Activated CD8-positive, alpha-beta memory T cell treated with anti-CD3 and anti-CD28 coated beads, Interleukin-2, amount 50 U/mL, for 4 hours (primary cell): ENCODE results near the gene CCDC197.

Experiments
- DNase-seq: peaks from one replicate; pipeline ENCODE4 v3.0.0-alpha.2; 2020

Gene CCDC197

DNA sequence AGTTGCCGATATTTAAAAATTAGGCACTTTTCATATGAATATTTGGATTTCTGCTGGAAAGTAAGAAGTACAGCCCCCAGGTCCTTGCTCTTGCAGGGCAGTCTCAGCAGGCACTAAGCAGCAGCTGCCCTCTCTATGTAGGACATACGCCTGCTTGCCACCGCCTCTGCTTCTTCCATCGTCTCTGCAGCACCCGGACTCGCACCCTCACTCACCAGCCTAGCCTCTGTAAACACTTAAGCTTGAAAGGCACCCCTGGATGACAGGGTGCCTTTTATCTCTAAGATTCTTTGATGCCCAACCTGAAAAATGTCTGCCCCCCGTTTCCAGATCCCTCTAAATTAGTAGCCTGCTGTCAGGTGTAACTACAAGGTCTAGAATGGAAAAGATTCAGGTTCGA lies 48.0 kb downstream of the CCDC197 start:
- DNase-seq = no peak

DNA sequence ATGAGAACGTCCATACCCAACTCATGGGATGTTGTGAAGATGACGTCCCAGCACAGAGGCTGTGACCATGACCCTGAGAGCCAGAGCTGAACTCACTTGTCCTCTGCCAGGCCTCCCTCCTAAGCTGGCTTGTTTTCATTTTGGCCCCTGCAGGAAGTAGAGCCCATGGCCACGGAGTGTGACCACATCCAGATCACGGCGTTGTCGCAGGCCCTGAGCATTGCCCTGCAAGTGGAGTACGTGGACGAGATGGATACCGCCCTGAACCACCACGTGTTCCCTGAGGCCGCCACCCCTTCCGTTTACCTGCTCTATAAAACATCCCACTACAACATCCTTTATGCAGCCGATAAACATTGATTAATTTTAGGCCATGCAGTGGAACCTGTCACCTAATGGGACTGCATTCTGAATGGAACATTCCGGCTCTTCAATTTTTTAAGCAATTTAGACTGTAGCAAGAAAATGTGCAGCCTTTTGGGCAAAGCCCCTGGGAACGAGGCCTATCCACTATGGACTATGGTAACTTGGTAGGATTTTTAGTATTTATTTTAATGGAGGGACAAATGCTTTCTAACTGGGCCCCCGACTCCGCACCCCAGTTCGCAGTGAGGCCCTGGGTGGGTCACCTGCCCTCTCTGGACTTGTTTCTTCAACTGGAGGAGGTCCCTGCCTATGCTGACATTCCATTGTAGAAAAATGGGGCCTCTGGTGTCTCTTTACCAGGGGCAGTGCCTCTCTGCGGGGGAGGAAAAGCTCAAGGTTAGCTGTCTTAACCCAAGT lies 48.7 kb downstream of the CCDC197 start:
- no peak for DNase-seq

DNA sequence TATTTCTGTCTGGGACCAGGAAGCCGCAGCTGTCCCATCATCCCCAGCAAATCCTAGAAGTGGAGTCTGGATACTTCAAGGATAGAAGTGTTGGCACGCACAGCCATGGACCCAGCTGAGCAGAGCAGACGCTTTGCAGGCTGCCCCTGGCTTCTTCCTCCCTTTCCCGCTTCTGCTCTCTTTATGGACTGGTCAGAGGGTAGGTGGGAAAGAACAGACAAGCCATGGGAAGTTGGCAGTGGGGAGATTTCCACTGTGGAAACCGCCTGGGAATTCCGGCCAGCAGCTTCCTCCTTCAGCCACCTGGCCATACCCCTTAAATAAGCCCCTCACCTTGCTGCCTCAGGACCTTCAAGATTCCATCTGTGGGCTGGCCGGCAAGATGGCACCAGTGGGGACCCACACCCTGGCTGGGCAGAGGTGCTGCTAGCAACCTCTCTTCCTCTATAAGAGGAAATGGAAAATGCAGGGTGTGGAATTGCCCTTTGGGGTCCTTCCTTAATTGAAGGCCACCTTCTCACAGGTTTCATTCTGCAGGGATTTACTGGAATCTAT lies 49.7 kb downstream of the CCDC197 start:
- no peak for DNase-seq

DNA sequence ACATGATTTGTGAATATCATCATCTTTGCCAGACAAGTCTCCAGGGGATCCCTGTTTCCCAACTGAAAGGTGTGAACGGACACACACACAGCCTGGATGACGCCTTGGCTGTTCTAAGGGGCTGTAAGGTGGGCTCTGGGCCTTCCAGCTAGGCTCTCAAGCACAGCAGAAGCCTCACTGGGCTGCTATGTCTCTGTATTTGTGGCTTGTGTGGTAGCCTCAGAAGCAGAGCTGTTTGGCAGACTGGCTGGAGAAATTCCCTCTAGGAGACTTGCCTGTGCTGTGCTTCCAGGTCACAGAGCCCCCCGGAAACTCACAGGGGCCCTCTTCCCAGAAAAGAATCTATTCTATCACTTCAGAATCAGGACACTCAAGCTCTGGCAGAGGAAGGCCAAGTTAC lies 50.5 kb downstream of the CCDC197 start:
- no peak for DNase-seq

DNA sequence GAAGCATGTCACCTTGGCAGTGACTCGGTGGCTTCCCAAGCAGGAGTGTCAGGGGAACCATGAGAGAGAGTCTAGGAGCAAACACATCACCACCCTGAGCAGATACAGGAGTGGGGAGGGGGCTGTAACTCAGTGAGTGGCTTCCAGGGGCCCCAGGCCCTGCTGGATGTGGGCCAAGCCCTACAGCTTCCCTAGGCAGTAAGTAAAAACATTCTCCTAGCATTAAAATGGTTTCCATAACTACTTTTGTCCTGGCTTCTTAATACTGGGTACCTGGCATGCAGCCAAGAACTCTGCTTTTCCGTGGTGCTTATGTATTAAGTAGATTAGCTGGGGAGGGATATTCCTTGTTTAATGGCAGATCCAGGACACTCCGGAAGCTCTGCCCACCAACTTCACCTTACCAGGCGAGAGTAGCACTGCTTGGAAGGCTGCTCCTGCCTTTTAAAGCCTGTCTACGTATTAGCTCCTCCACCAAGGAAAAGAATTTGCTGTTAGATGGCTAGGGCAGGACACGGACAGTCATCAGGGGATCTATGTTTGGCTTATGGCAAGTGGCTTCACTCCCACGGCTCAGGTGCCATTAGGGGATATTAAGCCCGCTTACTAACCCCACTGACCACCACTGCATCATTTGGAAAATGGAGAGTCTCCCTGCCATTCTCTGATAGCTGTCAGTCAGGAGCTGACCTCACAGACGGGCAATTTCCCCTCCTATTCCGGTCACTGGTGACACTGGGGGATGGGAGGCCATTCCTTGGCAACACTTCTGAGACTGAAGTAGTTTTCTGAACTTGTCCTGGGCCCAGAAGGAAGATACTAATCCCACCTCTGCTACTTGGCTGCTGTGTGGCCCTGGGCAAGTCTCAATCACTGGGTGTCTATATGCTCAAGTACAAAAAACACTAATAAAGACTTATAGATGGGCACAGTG lies 51.9 kb downstream of the CCDC197 start:
- no peak for DNase-seq

DNA sequence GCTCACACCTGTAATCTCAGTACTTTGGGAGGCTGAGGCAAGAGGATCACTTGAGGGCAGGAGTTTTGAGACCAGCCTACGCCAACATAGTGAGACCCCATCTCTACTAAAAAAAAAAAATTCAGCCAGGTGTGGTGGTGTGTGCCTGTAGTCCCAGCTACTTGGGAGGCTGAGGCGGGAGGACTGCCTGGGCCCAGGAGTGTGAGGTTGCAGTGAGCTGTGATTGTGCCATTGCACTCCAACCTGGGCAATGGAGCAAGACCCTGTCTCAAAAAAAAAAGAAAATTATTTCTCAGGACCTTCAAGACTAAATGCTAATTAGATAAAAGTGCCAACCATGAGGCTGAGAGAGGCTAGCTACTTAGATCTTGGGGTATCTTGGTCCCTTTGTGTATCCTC lies 52.5 kb downstream of the CCDC197 start:
- DNase-seq = no peak

DNA sequence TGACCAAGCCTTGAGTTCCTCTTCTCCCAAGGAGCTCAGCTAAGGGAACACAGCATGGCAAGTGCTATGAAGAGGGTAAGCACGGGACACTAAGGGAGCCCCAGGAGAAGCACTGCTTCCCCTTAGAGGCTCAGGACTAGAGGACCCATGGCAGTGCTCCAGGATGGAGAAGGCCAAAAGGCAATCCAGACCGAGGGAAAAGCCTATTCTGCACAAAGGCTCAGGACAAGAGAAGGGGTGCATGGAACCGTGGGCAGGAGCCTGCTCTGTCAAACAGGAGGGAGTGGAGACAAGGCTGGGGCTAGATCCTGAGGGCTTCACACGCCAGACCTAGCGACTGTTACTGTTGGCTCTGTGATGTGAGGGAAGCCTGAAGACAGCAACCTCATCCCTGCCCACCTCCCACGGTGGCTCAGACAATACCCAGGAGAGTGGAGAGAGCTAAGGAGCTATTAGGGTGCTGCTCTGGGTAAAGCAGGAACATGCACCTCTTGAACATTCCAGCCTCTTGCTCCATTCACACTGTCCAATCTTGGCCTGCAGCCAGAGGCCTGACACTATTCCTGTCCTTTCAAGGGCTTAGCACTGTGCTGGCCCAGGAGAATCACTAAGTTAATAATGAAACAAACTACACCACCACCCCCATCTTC lies 53.3 kb downstream of the CCDC197 start:
- DNase-seq = no peak

DNA sequence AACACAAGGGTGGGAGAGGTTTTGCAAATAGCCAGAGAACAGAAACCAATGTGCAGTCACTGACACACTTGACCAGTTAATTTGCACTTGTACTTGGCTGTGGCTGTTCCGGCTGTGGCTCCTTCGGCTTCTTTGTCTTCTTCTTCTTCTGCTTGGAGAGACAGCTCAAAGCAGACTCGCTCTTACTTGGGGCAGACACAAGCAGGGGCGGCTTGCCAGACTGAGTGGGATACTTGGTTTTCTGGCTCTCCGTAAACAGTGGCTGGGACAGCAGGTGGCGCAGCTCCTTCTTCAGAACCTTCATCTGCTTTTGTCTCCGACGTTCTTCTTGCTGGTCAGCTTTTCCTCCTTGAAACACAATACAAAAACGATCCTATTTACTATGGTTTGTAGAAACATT lies 54.0 kb downstream of the CCDC197 start:
- no peak for DNase-seq

DNA sequence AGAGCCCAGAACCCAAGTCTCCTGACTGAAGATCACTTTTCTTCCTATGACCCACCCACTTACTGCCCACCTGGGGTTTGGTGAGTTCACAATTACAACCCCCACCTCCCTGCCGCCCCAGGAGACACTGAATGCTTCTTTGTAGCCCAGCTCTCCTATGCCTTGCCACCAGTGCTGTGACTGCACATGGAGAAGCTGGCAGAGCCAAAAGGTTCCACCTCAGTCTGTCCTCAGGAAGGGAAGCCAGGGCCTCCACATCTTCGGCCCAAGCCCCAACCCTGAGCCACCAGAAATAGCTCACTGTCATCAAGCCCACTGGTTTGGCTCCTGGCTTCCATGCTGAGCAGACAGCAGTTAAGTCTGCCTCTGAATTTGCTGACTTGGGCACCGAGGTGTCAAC lies 54.7 kb downstream of the CCDC197 start:
- no peak for DNase-seq

DNA sequence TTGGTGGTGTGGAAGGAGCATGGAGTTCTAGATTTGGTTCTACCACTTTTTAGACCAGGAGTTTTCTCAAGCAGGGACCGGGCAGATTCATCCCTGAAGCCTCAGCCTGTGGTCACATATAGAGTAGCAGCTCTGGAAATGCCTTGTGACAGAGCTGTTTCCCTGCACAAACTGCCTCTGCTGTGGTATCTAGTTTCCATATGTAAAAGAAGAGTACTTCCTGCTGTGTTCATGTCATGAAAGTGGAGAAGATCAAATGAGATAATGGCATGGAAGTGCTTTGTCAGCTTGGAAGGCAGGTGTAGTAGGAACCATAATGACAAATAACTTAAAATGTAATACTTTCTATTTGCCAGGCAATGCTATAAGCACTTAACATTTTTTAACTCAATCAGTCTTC lies 55.1 kb downstream of the CCDC197 start:
- no peak for DNase-seq

DNA sequence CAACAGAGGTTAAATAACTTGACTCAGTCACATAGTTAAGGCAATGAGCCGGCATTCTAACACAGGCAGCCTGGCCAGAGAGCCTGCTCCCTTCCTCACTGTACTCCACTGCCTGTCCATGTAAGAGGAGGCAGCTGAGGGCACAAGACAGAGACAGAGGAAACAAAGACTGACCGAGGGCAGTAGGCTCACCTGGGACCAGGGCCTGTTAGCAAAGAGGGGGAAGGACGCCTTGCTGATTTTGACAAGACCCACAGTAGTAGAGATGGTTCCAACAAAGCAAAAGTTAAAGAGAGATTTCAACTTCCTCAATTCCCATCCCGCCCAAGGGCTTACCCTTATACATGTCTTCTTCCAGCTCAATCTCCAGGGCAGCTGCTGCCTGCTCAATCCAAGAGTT lies 55.6 kb downstream of the CCDC197 start:
- no peak for DNase-seq

DNA sequence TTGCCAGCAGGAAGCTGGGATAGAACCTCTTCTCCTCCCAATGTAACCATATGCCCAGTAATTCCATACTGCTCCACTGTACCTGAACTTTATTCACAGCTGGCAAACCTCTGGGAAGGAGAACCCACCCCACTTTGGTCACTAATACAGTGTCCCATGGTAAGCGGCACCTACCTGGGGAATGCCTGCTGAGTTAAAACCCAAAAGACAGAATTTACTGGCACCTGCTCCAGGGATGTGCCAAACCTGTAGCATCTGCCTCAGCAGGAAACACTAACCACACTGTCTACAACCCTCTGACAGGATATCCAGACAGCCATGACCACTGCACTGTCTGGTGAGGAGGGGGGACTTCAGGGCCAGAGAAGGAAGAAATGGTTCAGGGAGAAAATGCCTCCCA lies 57.3 kb downstream of the CCDC197 start:
- no peak for DNase-seq

DNA sequence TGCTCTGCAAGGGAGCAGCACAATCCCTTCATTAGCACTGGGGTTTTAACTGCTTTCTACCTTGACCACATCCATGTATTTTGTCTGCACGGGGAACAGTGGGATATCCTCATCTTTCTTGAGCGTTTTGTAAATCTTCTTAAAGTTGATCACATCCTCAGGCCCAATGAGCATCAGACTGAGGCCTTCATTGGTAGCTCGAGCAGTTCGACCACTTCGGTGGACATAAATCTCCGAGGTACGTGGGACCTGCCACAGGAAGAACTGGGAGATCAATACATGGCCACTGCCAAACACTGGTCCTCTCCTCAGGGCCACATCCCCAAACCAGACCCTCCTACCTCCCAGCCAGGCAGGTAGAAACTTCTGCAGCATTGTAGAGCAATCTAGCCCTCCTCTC lies 57.8 kb downstream of the CCDC197 start:
- DNase-seq = no peak

DNA sequence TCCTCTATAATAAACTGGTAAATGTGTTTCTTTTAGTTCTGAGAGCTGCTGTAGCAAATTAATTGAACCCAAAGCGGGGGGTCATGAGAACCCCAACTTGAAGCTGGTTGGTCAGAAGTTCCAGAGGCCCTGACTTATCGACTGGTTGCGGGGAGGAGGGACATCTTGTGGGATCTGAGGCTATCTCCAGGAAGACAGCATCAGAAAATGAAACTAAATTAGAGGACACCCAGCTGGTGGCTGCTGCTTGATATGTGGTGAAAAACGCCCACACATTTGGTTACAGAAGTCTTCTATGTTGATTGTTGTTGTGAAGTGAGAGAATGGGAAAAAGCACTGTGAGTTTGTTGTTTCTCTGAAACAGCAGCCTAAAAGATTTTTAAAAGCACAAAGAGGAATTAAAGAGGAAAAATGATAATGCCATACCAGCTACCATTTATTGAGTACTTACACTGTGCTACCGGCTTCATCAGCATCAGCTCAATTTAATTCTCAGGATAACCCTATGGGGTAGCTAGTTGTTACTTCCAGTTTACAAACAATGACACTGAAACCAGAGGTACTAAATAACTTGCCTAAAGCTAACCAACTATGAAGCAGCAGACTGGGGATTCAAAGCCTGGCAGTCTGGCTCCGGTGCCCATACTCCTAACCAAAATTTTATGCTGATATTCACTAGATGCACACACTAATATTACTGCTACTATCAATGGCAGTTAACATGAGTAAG lies 59.6 kb downstream of the CCDC197 start:
- no peak for DNase-seq

DNA sequence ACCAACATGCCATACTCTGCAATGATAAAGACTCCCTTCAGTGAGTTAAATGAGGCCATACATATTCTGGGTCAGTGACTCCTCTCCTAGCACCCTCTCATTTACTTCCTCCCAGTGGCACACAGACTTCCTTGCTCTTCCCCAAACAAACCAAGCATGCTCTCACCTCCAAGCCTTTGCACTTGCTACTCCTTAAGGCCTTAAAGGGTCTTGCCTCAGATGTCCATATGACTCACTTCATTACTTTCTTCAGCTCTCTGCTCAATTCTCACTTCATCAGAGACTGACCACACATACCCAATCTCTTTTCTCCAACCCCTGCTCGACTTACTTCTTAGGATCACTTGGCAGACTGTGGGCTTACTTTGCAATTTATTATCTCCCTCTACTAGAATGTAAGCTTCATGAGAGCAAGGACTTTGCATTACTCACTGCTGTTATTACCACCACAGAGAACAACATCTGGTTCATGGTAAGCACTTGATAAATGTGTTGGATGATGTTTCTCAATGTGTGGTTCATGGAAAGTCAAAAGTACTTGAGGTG lies 61.1 kb downstream of the CCDC197 start:
- no peak for DNase-seq
